A673 (cell line): ENCODE results near the gene RHBDD3.

Experiments
- CTCF ChIP-seq: fragments of 300-800, 200-600 bp; sonication (generic); conservative IDR thresholded peaks from 2 replicates; pipeline ENCODE4 v1.5.1; 2017; ENCODE audit warnings: low read depth, mild to moderate bottlenecking, antibody characterized with exemption, low read length, moderate library complexity, mixed read lengths
- EZH2 ChIP-seq: fragments of 200-600 bp; sonication (generic); IDR thresholded peaks from 2 replicates; pipeline ENCODE4 v1.6.1; 2017; ENCODE audit warnings: borderline replicate concordance, low read depth, mild to moderate bottlenecking, mixed read lengths, antibody characterized with exemption, low read length; ENCODE audit not compliant: poor library complexity, severe bottlenecking

- TF ChIP-seq CTCF (no peak), EZH2 (no peak)
Measured at GRCh38 chr22:29216011-29216872, 51.5 kb downstream of the RHBDD3 start.
